ENCODE measurements around the gene TTLL11. TPM values are rescaled to one million over a fixed set of nuclear protein-coding genes. Genes with fewer than 3 reads are reported as not detected.

Gene TTLL11
- total and polyA plus RNA-seq, 2 experiments from 2014 or later, result 0.57 to 1.4 TPM

GRCh38 chr9:121855476-121855875 lies 237.6 kb downstream of the TTLL11 start (continued):
- no peak for TF ChIP-seq ZNF462 (CRISPR knock-in tag; IDR thresholded peaks at IDR 0.05)
- TF ChIP-seq EZH2 (IDR thresholded peaks at IDR 0.05; ENCODE audit: low read depth, unreplicated experiment), result no peak
- TF ChIP-seq ZNF331 (CRISPR knock-in tag; IDR thresholded peaks at IDR 0.05; ENCODE audit: low read depth), result no peak
- TF ChIP-seq POLR2AphosphoS5 (IDR thresholded peaks at IDR 0.05; ENCODE audit: low read depth), result no peak
- no peak for TF ChIP-seq CREB1 (CRISPR knock-in tag; IDR thresholded peaks at IDR 0.05; ENCODE audit: low read depth)
- no peak for TF ChIP-seq ZNF114 (CRISPR knock-in tag; IDR thresholded peaks at IDR 0.05)
- TF ChIP-seq NANOG (IDR thresholded peaks at IDR 0.05; ENCODE audit: borderline replicate concordance), result no peak
- TF ChIP-seq, protein P1, sequence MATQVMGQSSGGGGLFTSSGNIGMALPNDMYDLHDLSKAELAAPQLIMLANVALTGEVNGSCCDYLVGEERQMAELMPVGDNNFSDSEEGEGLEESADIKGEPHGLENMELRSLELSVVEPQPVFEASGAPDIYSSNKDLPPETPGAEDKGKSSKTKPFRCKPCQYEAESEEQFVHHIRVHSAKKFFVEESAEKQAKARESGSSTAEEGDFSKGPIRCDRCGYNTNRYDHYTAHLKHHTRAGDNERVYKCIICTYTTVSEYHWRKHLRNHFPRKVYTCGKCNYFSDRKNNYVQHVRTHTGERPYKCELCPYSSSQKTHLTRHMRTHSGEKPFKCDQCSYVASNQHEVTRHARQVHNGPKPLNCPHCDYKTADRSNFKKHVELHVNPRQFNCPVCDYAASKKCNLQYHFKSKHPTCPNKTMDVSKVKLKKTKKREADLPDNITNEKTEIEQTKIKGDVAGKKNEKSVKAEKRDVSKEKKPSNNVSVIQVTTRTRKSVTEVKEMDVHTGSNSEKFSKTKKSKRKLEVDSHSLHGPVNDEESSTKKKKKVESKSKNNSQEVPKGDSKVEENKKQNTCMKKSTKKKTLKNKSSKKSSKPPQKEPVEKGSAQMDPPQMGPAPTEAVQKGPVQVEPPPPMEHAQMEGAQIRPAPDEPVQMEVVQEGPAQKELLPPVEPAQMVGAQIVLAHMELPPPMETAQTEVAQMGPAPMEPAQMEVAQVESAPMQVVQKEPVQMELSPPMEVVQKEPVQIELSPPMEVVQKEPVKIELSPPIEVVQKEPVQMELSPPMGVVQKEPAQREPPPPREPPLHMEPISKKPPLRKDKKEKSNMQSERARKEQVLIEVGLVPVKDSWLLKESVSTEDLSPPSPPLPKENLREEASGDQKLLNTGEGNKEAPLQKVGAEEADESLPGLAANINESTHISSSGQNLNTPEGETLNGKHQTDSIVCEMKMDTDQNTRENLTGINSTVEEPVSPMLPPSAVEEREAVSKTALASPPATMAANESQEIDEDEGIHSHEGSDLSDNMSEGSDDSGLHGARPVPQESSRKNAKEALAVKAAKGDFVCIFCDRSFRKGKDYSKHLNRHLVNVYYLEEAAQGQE (IDR thresholded peaks at IDR 0.05; ENCODE audit: unreplicated experiment), result no peak
- TF ChIP-seq STAT1 (IDR thresholded peaks at IDR 0.05; ENCODE audit: unreplicated experiment), result no peak
- TF ChIP-seq EZH2phosphoT487 (IDR thresholded peaks at IDR 0.05; ENCODE audit: unreplicated experiment), result no peak
